CD4-positive, alpha-beta T cell treated with Interleukin-15 for 1 hour (primary cell): ENCODE measurements around the gene HNRNPA2B1.
"Not testable (repeated sequence)": the region's sequence is repeated elsewhere in the genome, so short reads cannot be mapped to it uniquely, and the experiment has no call there.

Experiments used
- DNase-seq: peaks from one replicate; pipeline ENCODE4 v3.0.0-alpha.2; 2020

The HNRNPA2B1 gene

DNA sequence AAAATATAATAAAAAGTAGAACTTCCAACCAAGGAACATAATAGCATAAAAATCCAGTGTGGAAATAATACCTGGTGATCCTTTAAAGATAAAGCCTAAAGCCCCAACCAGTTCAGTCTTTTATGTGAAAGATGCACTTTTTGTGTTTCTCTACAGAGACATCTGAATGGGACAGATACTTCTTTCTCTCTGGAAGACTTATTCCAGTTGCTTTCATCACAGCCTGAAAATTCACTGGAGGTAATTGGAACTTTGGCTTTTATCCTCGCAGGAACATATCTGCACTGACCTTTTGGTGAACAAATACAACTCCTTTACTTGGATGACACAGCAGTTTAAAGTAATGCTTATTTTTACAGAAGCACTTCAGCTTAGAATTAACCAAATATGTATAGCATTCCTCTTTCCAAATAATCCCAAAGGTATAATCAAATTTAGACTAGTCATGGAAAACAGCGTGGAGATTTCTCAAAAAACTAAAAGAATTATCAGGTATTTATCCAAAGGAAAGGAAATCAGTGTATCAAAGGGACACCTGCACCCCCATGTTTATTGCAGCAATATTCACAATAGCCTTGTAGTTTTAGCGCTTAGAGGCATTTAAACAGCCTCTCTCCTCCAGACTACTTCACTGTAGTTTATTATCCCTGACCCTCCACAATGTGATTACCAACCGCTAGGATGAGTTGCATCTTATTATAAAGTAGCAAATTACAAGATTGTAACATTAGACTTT is 16.8 kb downstream of the HNRNPA2B1 start:
- DNase-seq = no peak

DNA sequence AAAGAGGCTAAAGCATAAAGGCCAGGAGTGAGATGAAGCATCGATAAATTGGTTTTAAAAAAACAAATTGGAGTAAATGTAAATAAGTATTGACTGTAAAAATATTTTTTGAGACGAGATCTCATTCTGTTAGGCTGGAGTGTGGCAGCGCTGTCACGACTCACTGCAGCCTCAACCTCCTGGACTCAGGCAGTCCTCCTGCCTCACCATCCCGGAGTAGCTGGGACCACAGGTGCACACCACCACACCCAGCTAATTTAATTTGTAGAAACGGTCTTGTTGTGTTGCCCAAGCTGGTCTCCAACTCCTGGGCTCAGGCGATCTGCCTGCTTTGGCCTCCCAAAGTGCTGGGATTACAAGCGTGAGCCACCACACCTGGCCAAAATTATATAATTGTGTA is 17.8 kb downstream of the HNRNPA2B1 start:
- DNase-seq = no peak

DNA sequence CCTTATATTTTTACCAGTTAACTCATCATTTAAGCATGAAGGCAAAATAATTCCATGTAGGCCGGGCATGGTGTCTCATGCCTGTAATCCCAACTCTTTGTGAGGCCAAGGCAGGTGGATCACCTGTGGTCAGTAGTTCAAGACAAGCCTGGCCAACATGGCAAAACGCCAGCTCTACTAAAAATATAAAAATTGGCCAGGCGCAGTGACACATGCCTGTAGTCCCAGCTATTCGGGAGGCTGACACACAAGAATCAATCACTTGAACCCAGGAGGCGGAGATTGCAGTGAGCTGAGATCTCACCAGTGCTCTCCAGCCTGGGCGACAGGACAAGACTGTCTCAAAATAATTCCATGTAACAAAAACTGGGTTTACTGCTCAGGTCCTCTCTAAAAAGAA is 18.3 kb downstream of the HNRNPA2B1 start:
- no peak for DNase-seq

DNA sequence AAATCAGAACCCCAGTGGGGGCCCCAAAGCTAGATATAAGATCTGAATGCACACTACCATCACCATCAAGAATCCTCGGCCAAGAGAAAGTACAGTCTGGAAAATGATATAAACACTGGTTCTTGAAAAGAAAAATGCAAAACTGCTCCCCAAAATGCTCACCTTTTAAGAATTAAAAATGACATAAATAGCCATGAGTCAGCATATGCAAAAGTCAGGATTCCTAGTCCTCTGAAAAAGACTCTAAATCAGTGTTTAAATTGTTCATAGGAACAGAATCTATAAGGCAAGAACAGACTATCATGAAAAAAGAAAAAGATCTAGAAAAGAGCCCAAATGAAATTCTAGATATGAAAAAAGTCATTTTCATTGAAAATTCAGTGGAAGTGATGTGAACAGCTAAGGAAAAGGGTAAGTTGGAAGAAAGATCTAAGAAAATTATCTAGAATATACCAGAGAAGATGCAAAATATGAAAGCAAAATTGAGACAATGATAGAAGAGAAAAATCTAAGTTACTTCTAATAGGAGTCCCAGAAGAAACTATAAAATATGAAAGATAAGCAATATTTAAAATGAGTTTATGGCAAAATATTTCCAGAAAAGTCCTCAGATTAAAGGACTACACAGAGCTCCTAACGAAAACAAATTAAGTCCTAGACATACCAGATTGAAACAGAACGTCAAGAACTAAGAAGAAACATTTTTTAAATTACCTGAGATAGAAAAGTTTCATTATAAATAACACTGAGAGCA is 18.9 kb downstream of the HNRNPA2B1 start:
- DNase-seq = no peak

DNA sequence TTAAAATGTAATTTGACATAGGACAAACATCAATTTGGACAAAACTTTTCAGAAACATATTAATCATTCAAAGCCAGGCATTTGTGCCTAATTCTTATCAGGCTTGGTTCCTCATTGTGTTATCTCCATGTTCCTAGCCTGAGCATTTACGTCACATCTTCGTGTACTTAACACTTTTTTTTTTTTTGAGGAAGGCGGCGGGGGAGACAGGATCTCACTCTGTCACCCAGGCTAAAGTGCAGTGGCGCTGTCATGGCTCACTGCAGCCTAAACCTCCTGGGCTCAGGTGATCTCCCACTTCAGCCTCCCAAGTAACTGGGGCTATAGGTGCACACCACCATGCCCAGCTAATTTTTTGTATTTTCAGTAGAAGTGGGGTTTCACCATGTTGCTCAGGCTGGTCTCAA is 19.8 kb downstream of the HNRNPA2B1 start:
- no peak for DNase-seq

DNA sequence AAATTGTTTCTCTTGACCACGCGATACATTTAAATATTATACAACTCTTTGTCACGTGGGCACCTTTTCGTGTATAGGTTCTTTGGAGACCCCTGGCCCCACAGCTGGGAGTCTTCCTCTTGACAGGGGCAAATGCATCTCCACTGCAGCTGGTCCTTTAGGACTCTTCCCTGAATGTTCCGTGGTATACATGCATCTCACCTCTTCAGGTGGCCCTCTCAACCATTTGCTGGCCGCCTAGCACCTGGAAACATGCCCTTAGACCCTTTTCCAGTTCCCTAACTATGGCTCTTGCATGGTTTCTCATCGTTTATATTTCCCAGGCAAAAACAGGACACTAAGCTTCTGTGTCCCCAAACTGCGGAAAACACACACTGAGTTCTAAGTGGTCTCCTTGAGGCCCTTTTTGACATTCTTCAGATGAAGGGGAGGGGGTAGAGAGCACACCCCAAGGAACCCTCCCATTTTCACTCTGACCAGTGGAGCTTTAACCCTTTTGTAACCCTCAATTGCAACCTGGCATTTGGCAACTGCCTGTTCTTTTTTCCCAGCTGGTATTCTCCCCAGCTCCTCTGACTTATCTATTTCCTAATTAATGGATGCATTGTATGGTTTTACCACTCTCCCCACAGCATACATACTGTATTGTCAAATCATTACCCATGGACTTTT is 20.6 kb downstream of the HNRNPA2B1 start:
- DNase-seq = no peak

DNA sequence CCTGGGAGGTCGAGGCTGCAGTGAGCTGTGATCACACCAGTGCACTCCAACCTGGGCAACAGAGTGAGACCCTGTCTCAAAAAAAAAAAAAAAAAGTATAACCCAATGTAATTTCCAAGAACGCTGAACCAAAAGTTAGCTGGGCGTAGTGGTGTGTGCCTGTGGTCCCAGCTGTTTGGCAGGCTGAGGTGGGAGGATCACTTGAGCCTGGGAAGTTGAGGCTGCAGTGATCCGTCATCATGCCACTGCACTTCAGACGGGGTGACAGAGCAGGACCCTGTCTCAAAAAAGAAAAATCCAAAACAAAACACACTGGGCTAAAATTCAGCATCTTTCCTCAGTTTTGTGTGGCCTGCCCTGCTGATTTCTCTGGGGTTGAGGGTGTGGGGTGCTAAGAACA is 21.1 kb downstream of the HNRNPA2B1 start:
- DNase-seq = no peak

DNA sequence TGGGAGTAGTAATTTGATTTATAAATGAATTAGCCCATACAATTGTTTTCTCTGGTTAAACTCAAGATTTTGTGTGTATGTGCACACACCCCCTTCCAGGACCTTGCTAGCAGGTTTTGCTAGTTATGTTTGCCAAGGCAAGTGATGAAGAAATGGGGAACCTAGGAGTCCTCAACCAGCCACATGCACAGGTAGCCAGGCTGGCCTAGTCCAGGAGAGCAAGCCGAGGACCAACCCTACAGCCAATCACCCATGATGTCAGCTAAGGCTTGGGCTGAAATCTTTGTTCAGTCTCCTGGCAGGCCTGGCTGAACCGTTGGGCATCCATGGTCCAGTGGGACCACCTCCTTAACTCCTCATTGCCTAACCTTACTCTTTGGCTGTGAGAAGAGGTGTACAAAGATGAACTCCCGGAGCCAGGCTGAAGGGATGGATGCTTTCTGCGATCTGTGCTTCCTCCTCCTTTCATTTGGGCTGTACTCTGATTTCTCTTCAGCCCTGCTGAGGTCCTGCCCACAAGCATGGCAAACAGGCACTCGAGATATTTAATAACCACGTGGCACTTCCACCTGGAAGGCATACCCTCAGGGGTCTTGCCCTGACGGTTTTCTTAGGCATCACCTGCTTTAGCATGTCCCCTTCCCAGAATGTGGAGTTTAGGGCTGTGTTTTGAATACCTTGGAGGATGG is 22.1 kb downstream of the HNRNPA2B1 start:
- DNase-seq = no peak

DNA sequence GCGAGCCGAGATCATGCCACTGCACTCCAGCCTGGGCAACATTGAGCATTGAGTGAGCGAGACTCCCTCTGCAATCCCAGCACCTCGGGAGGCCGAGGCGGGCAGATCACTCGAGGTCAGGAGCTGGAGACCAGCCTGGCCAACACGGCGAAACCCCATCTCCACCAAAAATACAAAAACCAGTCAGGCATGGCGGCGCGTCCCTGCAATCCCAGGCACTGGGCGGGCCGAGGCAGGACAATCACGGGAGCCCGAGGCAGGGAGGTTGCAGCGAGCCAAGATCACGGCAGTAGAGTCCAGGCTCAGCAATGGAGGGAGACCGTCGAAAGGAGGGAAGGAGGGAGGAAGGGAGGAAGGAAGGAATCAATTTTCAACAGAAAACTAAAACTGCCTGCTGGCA is 23.3 kb downstream of the HNRNPA2B1 start:
- DNase-seq = not testable (repeated sequence)

DNA sequence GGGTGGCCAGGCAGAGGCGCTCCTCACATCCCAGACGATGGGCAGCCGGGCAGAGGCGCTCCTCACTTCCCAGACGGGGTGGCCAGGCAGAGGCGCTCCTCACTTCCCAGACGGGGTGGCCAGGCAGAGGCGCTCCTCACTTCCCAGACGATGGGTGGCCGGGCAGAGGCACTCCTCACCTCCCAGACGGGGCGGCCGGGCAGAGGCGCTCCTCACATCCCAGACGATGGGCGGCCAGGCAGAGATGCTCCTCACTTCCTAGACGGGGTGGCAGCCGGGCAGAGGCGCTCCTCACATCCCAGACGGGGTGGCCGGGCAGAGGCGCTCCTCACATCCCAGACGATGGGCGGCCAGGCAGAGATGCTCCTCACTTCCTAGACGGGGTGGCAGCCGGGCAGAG is 23.9 kb downstream of the HNRNPA2B1 start:
- DNase-seq = not testable (repeated sequence)

DNA sequence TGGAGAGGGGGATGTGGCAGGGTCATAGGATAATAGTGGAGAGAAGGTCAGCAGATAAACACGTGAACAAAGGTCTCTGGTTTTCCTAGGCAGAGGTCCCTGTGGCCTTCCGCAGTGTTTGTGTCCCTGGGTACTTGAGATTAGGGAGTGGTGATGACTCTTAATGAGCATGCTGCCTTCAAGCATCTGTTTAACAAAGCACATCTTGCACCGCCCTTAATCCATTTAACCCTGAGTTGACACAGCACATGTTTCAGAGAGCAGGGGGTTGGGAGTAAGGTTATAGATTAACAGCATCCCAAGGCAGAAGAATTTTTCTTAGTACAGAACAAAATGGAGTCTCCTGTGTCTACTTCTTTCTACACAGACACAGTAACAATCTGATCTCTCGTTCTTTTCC is 24.6 kb downstream of the HNRNPA2B1 start:
- DNase-seq = not testable (repeated sequence)

DNA sequence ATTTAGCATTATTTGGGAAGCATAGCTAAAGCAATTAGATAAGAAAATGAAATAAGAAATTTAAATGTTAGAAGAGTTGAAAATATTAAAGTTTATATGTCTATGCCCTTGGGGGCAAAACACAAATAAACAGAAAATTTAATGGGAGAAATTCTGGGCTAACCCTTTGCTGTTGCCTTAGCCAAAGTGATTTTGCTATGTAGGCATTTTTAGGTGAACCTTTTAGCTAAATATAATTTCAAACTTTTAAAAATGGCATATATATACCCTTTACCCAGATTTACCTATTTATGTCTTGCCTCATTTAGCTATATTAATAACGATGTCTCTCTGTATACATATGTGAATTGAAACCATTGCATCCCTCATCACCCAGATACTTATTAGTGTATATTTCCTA is 28.5 kb downstream of the HNRNPA2B1 start:
- DNase-seq = no peak

DNA sequence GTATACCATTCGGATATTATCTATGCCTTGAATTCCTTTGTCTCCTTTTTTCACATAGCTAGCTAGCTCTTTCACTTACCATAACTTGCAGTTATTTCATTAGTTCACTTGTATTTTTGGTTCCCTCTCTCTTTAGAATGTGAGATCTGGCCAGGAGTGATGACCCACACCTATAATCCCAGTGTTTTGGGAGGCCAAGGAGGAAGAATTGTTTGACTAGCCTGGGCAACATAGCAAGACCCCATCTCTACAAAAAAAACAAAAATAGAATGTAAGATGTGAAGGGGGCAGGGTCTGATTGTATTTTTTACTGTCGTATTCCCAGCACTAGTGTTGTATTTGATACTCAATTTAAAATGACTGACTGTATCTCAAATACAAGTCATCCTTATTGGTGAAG is 28.9 kb downstream of the HNRNPA2B1 start:
- DNase-seq = no peak

DNA sequence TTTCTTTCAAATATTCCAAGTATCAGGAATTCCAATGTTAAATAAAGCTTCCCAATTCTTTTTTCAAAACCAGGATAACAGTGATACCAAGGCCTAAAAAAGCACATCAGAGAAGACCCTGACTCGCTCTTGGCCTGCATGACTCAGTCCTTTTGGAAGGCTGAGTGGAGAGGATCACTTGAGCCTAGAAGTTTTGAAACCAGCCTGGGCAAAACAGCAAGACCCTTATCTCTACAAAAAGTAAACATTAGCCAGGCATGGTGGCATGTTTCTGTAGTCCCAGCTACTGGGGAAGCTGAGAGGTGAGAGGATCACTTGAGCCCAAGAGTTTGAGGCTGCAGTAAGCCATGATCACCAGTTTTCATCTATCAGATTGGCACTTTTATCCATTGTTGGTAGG is 29.9 kb downstream of the HNRNPA2B1 start:
- no peak for DNase-seq

DNA sequence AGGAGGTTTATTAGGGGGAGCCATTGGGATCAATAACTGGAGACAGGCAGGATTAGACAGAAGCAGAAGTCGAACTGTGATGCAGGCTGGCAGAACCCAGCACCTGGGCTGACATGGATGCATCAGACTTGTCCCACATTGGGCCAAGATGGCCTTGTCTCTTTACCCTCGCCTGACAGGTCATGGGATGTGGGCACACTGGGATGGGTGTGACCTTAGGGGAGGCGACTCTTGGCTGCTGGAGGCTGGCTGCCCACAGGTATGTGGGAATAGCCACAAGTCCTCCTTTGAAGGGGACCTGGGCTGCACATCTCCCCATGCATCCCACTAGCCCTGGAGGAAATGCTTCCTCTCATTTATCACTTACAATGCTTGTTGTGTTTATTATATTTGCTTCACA is 31.3 kb downstream of the HNRNPA2B1 start:
- no peak for DNase-seq

DNA sequence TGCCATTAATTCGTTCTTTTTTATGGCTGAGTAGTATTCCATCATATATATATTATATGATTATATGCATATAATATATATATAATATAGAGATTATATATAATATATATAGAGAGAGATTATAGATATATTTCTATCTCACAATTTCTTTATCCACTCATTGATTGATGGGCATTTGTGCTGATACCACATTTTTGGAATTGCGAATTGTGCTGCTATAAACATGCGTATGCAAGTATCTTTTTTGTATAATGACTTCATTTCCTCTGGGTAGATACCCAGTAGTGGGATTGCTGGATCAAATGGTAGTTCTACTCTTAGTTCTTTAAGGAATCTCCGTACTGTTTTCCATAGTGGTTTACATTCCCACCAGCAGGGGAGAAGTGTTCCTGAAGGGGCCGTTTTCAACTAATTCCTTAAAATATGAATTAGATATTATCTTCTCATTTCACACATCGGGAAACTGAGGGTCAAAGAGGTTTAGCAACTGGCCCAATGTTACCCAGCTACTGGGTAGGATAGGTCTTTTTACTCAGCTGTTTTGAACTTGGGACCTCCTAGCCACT is 32.0 kb downstream of the HNRNPA2B1 start:
- DNase-seq = no peak

DNA sequence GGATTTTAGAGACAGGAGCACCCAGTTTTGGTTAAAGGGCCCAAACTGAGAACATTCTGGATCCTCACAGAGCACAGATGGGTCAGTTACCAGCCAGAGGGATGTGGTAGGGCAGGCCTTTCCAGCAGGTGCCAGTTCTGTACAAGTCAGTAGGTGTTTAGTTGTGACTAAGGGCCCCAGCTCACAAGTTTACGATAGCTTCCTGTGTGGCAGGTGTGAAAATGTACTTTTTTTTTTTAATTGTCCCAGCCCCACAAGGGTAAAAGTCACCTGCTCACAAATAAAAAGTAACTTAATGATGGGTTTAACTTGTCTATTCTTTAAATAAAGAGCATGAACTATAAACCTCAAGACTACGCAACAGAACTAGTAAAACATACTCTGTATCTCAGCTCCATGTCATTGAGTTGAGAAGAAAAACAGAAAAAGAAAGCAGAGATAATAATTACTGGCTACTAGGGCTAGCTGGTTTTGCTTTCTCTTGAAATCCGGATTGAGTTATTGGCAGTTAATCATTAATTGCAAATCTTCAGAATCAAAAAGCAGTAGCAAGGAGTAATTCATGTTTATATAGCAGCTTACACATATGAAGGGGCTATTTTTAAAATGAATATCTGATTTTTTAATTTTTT is 33.1 kb downstream of the HNRNPA2B1 start:
- peak; percentile 45 for DNase-seq

DNA sequence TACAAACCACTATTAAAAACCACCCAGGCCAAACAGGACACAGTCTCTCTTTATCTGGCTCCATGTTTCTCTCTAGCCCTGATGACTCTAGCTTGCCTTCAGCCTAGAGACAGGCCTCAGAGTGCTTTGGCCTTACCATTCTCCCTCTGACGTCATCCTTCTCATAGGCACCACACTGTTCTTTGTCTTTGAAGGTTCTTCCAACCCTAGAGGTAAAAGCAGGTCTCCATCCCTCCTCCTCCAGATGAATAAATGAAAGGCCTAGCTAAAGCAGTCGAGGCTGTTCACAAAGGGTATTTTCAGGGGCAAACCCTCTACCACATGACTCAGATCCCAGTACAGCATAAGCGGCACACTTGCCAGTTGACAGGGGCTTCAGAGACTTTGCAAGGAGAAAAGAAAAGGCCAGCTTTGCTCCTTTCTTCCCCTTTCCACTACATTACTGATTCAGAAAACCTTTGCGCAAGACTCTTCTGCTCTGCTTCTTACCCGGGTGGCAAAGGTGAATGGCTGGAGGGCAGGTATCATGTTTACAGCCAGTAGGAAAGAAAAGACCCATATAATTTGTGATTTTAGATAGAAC is 33.8 kb downstream of the HNRNPA2B1 start:
- no peak for DNase-seq

DNA sequence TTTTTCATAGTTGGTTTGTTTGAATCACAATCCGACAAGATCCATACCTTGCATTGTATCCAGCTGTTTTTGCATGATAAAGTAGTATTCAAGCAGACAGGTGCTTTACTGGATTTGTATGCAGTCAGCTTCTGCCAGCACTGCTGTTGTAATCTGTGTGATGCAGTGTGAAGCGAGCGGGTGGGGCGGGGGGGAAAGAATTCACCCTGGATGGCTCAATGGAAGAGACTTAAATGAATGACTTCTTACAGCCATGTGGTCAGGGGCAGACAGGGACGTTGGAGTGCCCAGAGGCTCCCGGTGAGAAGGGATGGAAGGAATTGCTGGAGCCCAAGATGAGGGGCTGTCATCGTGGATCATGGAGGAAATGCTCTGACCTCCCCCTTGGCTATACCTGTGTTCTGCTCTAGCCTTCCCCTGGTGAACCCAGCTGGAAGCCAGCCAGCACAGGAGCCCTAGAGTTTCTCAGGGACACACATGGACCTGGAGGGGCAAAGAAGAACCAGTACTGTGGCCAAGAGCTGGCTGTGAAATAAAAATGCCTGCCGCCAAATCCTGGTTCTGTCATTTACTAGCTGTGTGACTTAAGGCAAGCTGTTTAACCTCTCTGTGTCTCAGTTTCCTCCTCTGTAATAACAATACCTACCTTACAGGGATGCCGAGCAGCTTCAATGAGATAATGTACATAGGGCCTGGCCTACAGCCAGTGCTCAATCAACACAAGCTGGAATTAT is 34.4 kb downstream of the HNRNPA2B1 start:
- no peak for DNase-seq

DNA sequence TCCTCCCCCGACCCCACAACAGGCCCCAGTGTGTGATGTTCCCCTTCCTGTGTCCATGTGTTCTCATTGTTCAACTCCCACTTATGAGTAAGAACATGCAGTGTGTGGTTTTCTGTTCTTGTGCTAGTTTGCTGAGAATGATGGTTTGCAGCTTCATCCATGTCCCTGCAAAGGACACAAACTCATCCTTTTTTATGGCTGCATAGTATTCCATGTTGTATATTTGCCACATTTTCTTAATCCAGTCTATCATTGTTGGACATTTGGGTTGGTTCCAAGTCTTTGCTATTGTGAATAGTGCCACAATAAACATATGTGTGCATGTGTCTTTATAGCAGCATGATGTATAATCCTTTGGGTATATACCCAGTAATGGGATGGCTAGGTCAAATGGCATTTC is 36.7 kb downstream of the HNRNPA2B1 start:
- DNase-seq = not testable (repeated sequence)

DNA sequence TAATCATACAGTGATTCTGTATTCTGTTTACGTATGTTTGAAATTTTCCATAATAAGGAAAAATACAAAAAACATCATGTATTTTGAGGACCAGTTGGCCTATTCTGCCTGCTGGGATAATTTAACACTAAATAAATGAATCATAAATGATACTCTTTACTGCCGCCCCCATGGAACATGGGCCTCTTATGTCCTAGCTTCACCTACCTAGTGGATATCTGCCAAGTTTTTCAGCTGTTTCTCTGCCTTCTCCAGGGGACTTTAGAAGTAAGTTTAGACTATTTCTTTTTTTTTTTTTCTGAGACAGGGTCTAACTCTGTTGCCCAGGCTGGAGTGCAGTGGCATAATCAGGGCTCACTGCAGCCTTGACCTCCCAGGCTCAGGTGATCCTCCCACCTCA is 38.1 kb downstream of the HNRNPA2B1 start:
- DNase-seq = no peak
